ENCODE measurements around the gene SLC15A2.
"Not testable (repeated sequence)": the region's sequence is repeated elsewhere in the genome, so short reads cannot be mapped to it uniquely, and the experiment has no call there.

The SLC15A2 gene

DNA sequence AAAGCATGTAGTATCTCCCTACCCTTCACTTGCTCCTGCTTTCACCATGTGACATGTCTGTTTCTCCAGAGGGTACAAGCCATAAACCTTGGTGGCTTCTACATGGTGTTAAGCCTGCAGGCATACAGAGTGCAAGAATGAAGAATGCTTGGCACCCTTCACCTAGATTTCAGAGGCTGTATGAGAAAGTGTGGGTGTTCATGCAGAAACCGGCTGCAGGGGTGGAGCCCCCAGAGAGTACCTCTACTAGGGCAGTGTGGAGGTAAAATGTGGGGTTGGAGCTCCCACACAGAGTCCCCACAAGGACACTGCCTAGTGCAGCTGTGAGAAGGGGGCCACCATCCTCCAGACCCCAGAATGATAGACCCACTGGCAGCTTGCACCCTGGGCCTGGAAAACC, 32.2 kb downstream of the SLC15A2 start:
- no peak for DNase-seq (ENCODE audit: low read depth)

DNA sequence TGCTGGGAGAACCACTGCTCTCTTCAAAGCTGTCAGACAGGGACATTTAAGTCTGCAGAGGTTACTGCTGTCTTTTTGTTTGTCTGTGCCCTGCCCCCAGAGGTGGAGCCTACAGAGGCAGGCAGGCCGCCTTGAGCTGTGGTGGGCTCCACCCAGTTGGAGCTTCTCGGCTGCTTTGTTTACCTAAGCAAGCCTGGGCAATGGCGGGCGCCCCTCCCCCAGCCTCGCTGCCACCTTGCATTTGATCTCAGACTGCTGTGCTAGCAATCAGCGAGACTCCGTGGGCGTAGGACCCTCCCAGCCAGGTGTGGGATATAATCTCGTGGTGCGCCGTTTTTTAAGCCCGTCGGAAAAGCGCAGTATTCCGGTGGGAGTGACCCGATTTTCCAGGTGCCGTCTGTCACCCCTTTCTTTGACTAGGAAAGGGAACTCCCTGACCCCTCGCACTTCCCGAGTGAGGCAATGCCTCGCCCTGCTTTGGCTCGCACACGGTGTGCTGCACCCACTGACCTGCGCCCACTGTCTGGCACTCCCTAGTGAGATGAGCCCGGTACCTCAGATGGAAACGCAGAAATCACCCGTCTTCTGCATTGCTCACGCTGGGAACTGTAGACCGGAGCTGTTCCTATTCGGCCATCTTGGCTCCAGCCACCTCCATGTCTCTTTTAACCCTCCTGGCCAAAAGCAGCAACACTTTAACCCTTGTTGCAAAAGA, 44.1 kb downstream of the SLC15A2 start:
- not testable (repeated sequence) for DNase-seq (ENCODE audit: low read depth)

GRCh38 chr3:121941592-121941991, 47.4 kb downstream of the SLC15A2 start:
- no peak for DNase-seq (ENCODE audit: low read depth)

- no peak for DNase-seq (ENCODE audit: low read depth)
Measured at GRCh38 chr3:121942116-121942786, 48.0 kb downstream of the SLC15A2 start.

GRCh38 chr3:121943431-121943830, 49.2 kb downstream of the SLC15A2 start:
- DNase-seq (ENCODE audit: low read depth) = no peak

GRCh38 chr3:121948641-121949040, 54.4 kb downstream of the SLC15A2 start:
- DNase-seq (ENCODE audit: low read depth) = no peak

DNA sequence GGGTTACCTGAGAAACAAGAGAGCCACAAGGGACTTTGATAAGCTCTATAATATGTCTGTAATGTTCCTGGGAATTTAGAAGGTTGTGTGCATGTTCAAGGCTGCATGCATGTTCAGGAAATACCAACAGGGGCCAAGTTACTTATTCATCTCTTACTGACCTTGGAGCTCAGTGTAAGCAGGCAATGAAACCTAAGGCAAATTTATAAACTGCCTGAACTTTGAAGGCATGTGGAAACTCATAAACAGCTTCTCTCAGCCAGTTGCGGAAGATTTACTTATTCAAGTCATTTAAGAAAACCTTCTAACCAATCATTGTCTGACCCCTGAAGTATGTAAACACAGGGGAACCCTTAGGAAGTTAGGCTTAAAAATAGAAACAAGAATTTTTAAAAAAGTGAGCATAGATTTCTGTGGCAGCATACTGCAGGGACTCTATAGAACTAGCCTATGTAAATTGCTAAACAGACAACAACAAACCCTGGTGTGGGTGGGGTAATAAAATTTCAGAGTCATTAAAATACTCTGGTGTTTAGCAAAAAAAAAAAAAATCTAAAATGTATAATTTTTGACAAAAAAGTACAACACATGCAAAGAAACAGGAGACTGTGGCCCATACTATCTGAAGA, 57.2 kb downstream of the SLC15A2 start:
- no peak for DNase-seq (ENCODE audit: low read depth)

DNA sequence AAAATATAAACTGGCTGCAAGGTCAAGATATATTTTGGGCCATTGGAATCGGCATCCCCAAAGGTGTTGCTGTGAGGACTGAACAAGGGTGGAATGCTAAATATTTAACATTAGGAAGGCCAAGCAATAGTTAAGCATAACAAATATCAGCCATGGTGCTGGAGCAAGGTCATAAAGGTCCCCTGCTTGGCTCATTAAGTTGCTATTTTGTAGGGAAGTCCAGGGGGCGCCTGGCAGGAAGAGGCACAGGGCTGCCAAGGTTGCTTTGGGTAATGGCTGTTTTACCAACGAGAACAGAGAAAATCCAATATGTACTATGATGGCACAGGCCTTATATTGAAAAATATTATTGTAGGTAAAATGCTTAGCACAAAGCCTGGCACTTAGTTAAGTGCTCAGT, 62.2 kb downstream of the SLC15A2 start:
- no peak for DNase-seq (ENCODE audit: low read depth)

DNA sequence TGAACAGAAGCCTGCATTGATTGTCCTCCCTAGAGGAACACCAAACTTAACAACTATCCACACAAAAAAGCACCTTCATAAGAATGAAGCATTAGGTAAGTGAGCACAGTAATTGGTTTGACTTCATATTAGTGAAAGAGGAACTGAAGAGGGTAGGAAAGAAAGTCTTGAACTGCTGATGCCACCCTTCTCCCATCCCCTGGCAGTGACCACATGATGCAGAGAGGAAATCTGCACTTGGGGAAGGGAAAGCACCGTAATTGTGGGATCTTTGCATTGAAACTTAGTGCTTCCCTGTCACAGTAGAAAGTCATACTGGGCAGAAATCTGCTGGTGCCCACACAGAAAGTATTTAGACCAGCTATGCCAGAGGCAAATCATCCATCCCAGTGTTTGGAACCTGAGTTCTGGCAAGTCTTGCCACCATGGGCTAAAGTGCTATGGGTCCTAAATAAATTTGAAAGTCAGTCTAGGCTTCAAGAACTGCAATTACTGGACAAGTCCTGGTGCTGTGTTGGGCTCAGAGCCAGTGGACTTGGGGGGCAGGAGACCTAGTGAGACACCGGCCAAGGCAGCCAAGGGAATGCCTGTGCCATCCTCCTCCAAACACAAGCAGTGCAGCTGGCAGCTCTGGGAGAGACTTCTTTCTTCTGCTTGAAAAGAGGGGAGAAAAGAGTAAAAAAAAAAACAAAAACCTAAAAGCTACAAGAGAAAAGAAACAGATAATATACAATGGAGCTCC, 63.6 kb downstream of the SLC15A2 start:
- DNase-seq (ENCODE audit: low read depth) = no peak

DNA sequence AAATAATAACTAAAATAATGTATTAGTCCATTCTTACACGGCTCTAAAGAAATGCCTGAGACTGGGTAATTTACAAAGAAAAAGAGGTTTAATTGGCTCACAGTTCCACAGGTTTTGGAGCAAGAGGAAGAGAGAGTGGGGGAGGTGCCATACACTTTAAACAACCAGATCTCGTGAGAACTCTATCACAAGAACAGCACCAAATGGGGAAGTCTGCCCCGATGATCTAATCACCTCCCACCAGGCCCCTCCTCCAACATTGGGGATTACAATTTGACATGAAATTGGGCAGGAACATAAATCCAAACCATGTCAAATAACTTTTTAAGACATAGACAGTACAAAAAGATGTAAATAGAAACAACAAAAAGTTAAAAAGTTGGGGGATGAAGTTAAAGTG, 64.6 kb downstream of the SLC15A2 start:
- no peak for DNase-seq (ENCODE audit: low read depth)

- DNase-seq (ENCODE audit: low read depth) = no peak
Measured at GRCh38 chr3:121961283-121961682, 67.1 kb downstream of the SLC15A2 start.

GRCh38 chr3:121962443-121962842, 68.2 kb downstream of the SLC15A2 start:
- DNase-seq (ENCODE audit: low read depth) = no peak

- no peak for DNase-seq (ENCODE audit: low read depth)
Measured at GRCh38 chr3:121963608-121964007, 69.4 kb downstream of the SLC15A2 start.

- DNase-seq (ENCODE audit: low read depth) = no peak
Measured at GRCh38 chr3:121969631-121970030, 75.4 kb downstream of the SLC15A2 start.

DNA sequence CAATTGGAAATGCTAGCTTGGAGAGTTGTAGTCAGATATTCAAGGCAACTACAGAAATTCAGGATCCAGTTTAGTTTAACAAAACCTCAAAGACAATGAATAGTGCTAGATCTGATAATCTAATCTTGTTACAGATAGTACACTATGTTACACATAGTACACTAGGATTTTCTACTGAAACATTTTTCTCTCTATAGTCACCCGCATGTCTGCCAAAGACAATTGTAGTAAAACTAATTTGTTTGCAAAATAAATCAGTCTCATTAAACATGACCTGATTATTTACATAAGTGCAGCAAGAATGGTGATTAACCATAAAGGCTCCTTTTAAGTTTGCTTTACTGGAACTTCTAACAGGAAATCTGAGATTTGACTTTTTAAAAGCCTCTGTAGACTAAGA, 75.8 kb downstream of the SLC15A2 start:
- DNase-seq (ENCODE audit: low read depth) = no peak

- no peak for DNase-seq (ENCODE audit: low read depth)
Measured at GRCh38 chr3:121974601-121975111, 80.5 kb downstream of the SLC15A2 start.

DNA sequence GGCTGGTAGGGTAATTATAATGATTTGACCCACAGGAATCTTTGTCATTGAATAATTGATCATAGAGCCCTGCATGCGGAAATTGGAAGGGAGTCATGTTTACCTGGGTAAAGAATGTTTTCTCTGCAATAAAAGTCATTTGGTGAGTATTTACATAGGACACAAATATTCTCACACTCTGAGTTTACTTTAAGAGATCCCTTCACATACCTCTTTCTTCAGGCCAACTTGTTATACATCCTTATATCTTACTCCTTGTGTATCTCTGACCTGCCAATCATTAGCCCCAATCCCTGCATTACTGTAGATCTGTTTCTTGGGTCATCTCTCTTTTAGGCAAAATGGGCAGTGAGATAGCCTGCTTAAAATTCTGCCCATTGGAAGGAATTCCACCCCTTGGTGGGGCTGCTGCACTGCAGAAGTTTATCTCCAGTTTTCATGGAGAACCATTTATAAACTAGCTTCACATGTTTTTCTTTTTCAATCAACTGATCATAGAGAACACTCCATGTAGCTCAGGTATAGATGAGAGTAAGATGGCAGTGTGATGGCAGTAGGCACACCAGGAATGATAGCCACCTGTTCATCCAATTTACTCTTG, 81.6 kb downstream of the SLC15A2 start:
- no peak for DNase-seq (ENCODE audit: low read depth)

DNA sequence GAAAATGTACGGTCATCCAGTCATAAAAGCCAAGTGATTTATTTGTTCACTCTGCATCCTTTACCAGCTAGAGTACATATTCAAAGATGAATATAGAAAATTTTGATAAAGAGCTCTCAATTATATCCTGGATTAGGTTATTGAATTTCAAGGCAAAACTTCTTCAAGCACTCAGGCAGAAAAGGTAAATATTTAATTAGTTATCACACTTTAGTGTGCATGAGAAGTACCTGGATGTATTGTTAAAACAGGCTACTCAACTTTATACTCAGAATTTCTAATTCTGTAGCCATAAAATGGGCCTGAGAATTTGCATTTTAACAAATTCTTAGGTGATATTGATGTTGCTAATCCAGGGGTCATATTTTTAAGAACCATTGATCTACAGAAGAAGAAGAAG, 82.5 kb downstream of the SLC15A2 start:
- DNase-seq (ENCODE audit: low read depth) = no peak

GRCh38 chr3:121979246-121979645, 85.0 kb downstream of the SLC15A2 start:
- no peak for DNase-seq (ENCODE audit: low read depth)

DNA sequence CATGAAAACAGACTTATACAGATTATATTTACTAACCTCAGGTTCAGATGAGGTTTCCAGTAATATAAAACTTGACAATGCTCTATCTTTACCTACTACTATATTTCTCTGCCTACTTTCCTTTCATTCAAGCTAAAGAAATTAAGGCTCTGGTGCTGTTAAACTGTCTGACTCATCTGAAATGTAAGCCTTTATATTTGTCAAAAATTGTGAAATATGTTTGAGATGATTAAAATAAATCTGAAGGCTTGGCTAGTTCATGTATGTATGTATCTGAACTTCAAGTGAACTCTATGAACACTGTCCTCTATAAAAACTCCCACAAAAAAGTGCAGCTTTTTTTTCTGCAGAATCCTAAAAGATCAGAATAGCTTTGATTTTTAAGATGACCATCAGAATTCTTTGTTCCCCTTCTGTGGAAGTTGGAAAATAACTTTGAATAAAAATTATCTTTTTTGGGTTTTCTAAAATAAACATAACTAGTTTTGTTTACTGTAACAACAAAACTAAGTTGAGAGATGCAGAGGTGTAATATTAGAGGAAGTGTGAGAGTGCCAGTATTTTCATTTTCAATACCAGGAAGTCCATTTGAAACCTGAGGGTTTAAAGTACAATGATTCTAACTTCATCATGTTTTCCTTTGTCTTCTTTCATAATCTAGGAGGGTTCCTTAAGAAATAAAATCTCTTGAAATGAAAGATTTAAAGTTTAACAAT, 85.7 kb downstream of the SLC15A2 start:
- no peak for DNase-seq (ENCODE audit: low read depth)

- no peak for DNase-seq (ENCODE audit: low read depth)
Measured at GRCh38 chr3:121980450-121980796, 86.2 kb downstream of the SLC15A2 start.

DNA sequence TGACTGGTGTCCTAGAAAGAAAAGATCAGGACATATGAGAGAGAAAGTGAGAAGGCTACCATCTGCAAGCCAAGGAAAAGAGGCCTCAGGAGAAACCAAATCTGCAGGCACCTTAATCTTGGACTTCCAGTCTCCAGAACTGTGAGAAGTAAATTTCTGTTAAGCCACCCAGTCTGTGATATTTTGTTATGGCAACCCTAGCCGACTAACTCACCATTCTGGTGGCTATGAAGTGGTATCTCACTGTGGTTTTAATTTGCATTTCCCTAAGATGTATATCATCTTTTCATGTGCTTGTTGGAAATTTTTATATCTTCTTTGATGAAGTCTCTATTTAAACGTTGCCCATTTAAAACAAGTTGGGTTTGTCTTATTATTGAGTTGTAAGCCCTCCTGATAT, 87.3 kb downstream of the SLC15A2 start:
- no peak for DNase-seq (ENCODE audit: low read depth)
